Gastroesophageal sphincter (tissue), 4 donors: Measurements from ENCODE around the gene PPFIBP1. TPM values are rescaled to one million over a fixed set of nuclear protein-coding genes. Genes with fewer than 3 reads are reported as not detected.

Experiments used
- ATAC-seq: fragments of 150-250 bp; one replicate; pipeline ENCODE4 v1.9.1; 2016; ENCODE audit warnings: mild to moderate bottlenecking, moderate library complexity
- H3K27ac ChIP-seq, 4 donors: fragments of 200-600 bp; sonication (generic) in 3 of 4; 1 replicate in 3 of 4; 2 replicates in 1 of 4; pipeline ENCODE4 v1.5.1; 2016 to 2019
- H3K27me3 ChIP-seq: fragments of 200-600 bp; sonication (generic); one replicate; pipeline ENCODE4 v1.5.1; 2019
- H3K36me3 ChIP-seq, 2 donors: fragments of 200-600 bp; sonication (generic); one replicate each; pipeline ENCODE4 v1.5.1; 2019; ENCODE audit warnings: control low read depth in 1 of 2
- H3K4me1 ChIP-seq, 3 donors: fragments of 200-600 bp; sonication (generic); 1 replicate in 2 of 3; 2 replicates in 1 of 3; pipeline ENCODE4 v1.5.1; 2016 to 2019; ENCODE audit warnings: control low read depth in 2 of 3
- H3K4me3 ChIP-seq, 2 donors: fragments of 200-600 bp; sonication (generic); one replicate each; pipeline ENCODE4 v1.5.1; 2019; ENCODE audit warnings: mild to moderate bottlenecking in 1 of 2, moderate library complexity in 1 of 2
- H3K9me3 ChIP-seq, 3 donors: fragments of 200-600 bp; sonication (generic); one replicate each; pipeline ENCODE4 v1.5.1; 2017 to 2019; ENCODE audit warnings: control low read depth in 2 of 3
- EP300 ChIP-seq: sonication (generic); formaldehyde crosslinking; IDR thresholded peaks from one replicate; pipeline ENCODE4 v1.6.1; 2017; ENCODE audit warnings: antibody characterized with exemption, mild to moderate bottlenecking
- POLR2A ChIP-seq, 2 donors: fragments of 450-650 bp; IDR thresholded peaks; one replicate each; pipeline ENCODE4 v1.6.1; 2017; ENCODE audit warnings: antibody characterized with exemption in 2 of 2, mild to moderate bottlenecking in 2 of 2, moderate library complexity in 1 of 2
- POLR2AphosphoS5 ChIP-seq: sonication (generic); formaldehyde crosslinking; IDR thresholded peaks from one replicate; pipeline ENCODE4 v1.6.1; 2017; ENCODE audit warnings: antibody characterized with exemption
- WGBS, 2 donors: methylation state at CpG; one replicate each; pipeline ENCODE4 v1.1.5; 2018; ENCODE audit warnings: low coverage in 1 of 2; 5-methylcytosine and 5-hydroxymethylcytosine counted together
- total RNA-seq, 4 donors: library from RNA; depleted of rRNA; stranded (reverse); fragments of >200 nt; gene quantifications; one replicate each; pipeline ENCODE4 v1.1.0, GENCODE V29; 2016
- TF ChIP-seq, protein P1 (sequence below), 4 experiments: fragments of 200-600 bp in 2 of 4; fragments of 450-650 bp in 2 of 4; sonication (generic) in 1 of 4; IDR thresholded peaks; one replicate each; pipeline ENCODE4 v1.5.1; 2017 to 2019; ENCODE audit warnings: antibody characterized with exemption in 4 of 4, mild to moderate bottlenecking in 2 of 4, moderate library complexity in 2 of 4

The PPFIBP1 gene
- total RNA-seq, 4 donors from 2014 or later: 70.7 to 78.7 (median 72.5) TPM

DNA sequence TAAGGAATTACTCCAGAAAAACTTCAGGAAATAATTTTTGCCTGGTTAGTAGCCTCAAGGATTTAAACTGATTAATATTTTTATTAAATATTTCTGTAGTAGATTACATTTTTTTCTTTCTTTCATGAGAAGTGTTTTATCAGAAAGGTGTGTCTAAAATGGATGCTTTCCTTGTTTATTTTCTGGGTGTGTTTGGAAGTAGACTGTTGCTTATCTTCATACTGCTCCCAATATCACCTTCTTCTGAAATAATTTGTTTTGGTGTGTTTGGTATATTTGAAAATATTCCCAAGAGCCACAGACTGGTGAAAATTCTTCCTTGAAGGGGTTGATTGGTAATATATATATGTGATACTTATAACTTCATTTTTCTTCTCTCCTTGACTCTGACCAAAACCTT lies 162.1 kb downstream of the PPFIBP1 start:
- no peak overlapping the region for H3K4me3 ChIP-seq
- H3K27ac ChIP-seq: no peak overlapping the region
- no peak for ATAC-seq
- H3K27me3 ChIP-seq: no peaks in the 10 kb centered on the region
- TF ChIP-seq POLR2A (IDR thresholded peaks at IDR 0.05) (no peak), POLR2AphosphoS5 (no peak), EP300 (no peak)
- TF ChIP-seq, protein P1, sequence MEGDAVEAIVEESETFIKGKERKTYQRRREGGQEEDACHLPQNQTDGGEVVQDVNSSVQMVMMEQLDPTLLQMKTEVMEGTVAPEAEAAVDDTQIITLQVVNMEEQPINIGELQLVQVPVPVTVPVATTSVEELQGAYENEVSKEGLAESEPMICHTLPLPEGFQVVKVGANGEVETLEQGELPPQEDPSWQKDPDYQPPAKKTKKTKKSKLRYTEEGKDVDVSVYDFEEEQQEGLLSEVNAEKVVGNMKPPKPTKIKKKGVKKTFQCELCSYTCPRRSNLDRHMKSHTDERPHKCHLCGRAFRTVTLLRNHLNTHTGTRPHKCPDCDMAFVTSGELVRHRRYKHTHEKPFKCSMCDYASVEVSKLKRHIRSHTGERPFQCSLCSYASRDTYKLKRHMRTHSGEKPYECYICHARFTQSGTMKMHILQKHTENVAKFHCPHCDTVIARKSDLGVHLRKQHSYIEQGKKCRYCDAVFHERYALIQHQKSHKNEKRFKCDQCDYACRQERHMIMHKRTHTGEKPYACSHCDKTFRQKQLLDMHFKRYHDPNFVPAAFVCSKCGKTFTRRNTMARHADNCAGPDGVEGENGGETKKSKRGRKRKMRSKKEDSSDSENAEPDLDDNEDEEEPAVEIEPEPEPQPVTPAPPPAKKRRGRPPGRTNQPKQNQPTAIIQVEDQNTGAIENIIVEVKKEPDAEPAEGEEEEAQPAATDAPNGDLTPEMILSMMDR (IDR thresholded peaks at IDR 0.05): no peak
- peaks cover 13 to 93% of the 10 kb centered on the region in 2 donors for H3K36me3 ChIP-seq
- no peaks in the 10 kb centered on the region for H3K9me3 ChIP-seq
- H3K4me1 ChIP-seq: no peaks in the 10 kb centered on the region

DNA sequence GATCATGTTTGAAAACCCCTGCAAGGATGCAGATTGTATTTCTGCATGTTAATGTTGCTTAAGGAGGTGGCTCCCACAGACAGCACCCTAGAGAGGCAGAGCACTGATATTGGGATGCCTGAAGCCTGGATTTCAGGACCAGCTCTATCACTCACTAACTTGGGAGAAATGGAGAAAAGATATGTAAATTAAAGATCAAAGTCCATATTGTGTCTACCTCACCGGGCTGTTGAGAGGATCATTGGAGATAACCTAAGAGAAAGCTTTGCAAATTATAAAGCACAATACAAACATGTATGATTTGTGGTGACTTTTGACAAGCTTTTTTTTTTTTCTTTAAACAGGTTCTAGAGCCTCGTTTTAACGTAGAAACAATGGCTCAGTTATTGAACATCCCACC lies 164.7 kb downstream of the PPFIBP1 start:
- no peak overlapping the region for H3K27ac ChIP-seq
- ATAC-seq: no peak
- no peak overlapping the region for H3K4me3 ChIP-seq
- WGBS, 2 donors: 93 to 100% methylated on average over 3 of the region's 3 CpGs
- H3K36me3 ChIP-seq: peaks cover 9 to 93% of the 10 kb centered on the region in 2 donors
- no peaks in the 10 kb centered on the region for H3K9me3 ChIP-seq
- no peak for TF ChIP-seq EP300
- no peak for TF ChIP-seq POLR2AphosphoS5
- TF ChIP-seq POLR2A (IDR thresholded peaks at IDR 0.05): no peak
- TF ChIP-seq, protein P1 (IDR thresholded peaks at IDR 0.05): no peak
- no peaks in the 10 kb centered on the region for H3K27me3 ChIP-seq
- H3K4me1 ChIP-seq: no peaks in the 10 kb centered on the region

GRCh38 chr12:27689558-27690180 lies 165.7 kb downstream of the PPFIBP1 start:
- Histone ChIP-seq H3K4me1 (no peaks in the 10 kb centered on the region), H3K27me3 (no peaks in the 10 kb centered on the region), H3K27ac (no peak overlapping the region), H3K9me3 (no peaks in the 10 kb centered on the region), H3K4me3 (no peak overlapping the region), H3K36me3 (peaks cover 9 to 93% of the 10 kb centered on the region in 2 donors)
- TF ChIP-seq POLR2A (IDR thresholded peaks at IDR 0.05) (no peak), EP300 (no peak), POLR2AphosphoS5 (no peak)
- TF ChIP-seq, protein P1 (IDR thresholded peaks at IDR 0.05): no peak
- 92 to 100% methylated on average over 4 to 13 of the region's 13 CpGs for WGBS, 2 donors
- ATAC-seq: no peak

DNA sequence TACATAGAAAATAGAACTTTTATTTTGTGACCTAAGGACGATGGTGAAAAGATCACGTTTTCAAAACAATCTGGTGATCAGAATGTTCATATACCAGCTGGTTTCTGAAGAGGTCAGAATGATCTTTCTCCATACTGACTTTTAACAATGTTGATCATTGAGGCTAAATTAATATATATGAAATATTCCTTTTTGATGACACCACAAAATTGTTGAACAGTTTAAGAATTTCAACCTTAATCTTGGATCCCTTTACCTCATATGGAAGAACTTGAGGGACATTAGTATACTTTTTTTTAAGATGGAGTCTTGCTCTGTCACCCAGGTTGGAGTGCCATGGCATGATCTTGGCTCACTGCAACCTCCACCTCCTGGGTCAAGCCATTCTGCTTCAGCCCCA lies 169.4 kb downstream of the PPFIBP1 start:
- Histone ChIP-seq H3K9me3 (no peaks in the 10 kb centered on the region), H3K27me3 (no peaks in the 10 kb centered on the region), H3K27ac (no peak overlapping the region), H3K36me3 (peaks cover 9 to 87% of the 10 kb centered on the region in 2 donors), H3K4me1 (no peaks in the 10 kb centered on the region), H3K4me3 (no peak overlapping the region)
- no peak for ATAC-seq
- 81 to 93% methylated on average over 2 of the region's 2 CpGs for WGBS, 2 donors
- TF ChIP-seq POLR2A (IDR thresholded peaks at IDR 0.05) (no peak), POLR2AphosphoS5 (no peak), EP300 (no peak)
- TF ChIP-seq, protein P1 (IDR thresholded peaks at IDR 0.05): no peak

DNA sequence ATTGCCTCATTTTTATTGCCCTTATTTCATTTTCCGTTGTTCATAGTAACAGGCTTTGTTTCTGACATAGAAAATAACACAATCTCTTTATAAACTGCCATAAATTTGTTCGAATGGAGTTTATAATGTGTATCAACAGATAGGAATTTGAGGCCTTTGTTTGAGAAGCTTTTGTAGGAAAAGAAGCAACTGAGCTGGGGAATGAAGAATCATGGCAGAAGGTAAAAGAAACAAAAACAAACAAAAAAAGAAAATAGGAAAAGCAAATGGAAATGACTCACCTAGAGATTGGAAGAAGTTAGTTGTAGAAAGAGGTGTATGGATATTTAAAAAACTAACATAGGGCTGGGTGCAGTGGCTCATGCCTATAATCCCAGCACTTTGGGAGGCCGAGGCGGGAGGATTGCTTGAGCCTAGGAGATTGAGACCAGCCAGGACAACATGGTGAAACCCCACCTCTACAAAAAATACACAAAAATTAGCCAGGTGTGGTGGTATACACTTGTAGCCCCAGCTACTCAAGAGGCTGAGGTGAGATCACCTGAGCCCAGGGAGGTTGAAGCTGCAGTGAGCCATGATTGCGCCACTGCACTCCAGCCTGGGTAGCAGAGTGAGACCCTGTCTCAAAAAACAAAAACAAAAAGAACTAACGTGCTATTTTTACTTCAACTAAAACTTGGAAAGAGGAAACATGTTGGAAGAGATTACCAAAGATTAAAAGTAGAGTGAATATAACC lies 171.7 kb downstream of the PPFIBP1 start:
- WGBS, 2 donors: 81 to 94% methylated on average over 5 of the region's 6 CpGs
- no peak overlapping the region for H3K4me3 ChIP-seq
- no peaks in the 10 kb centered on the region for H3K9me3 ChIP-seq
- TF ChIP-seq EP300 (no peak), POLR2AphosphoS5 (no peak), POLR2A (IDR thresholded peaks at IDR 0.05) (no peak)
- TF ChIP-seq, protein P1 (IDR thresholded peaks at IDR 0.05): no peak
- peaks cover 0 to 63% of the 10 kb centered on the region in 2 donors for H3K36me3 ChIP-seq
- no peak for ATAC-seq
- no peak overlapping the region for H3K27ac ChIP-seq
- H3K4me1 ChIP-seq: no peaks in the 10 kb centered on the region
- no peaks in the 10 kb centered on the region for H3K27me3 ChIP-seq
